A549 (cell line): ENCODE results near the gene TBC1D23. TPM values are rescaled to one million over a fixed set of nuclear protein-coding genes. Genes with fewer than 3 reads are reported as not detected.
"Not testable (repeated sequence)": the region's sequence is repeated elsewhere in the genome, so short reads cannot be mapped to it uniquely, and the experiment has no call there.

Experiments used
- ATAC-seq, 2 experiments: fragments of 200-7000 bp in 1 of 2; fragments of >200 bp in 1 of 2; cut with Nextera tagmentation in 1 of 2; cut with Tn5 transposase in 1 of 2; 3 replicates each; pipeline versions ENCODE4 v1.8.0 to v1.9.1; 2018 to 2020; ENCODE audit warnings: mild to moderate bottlenecking in 1 of 2, moderate library complexity in 1 of 2
- CTCF ChIA-PET: fragments of 300-600 bp; sonication (Branson Sonifier 250); formaldehyde crosslinking; extraction: SDS; loops from one replicate; lab custom pipeline; 2021; ENCODE audit warnings: antibody characterized with exemption, inconsistent platforms; lab: Yijun Ruan, JAX
- POLR2A ChIA-PET: fragments of 350-600 bp; formaldehyde crosslinking; extraction: SDS; loops from one replicate; lab custom pipeline; 2021; ENCODE audit warnings: antibody characterized with exemption, inconsistent platforms; lab: Yijun Ruan, JAX
- DNase-seq, 2 experiments: peaks; one replicate each; pipeline versions ENCODE4 v3.0.0 to v3.0.0-alpha.2; 2011 to 2016; ENCODE audit warnings: low read depth in 1 of 2, low spot score in 1 of 2
- FAIRE-seq: peaks from 2 replicates; lab custom pipeline; 2011; peaks lifted over from hg19 to GRCh38; lab: Jason Lieb, UNC
- H3K27ac ChIP-seq, 2 experiments: fragments of >200 bp; sonication (Bioruptor Twin); formaldehyde crosslinking; 3 replicates each; pipeline ENCODE4 v1.5.1; 2016 to 2017
- H3K4me1 ChIP-seq: fragments of >200 bp; sonication (Bioruptor Twin); formaldehyde crosslinking; 3 replicates; pipeline ENCODE4 v1.6.1; 2016
- H3K4me2 ChIP-seq: fragments of >200 bp; sonication (Bioruptor Twin); formaldehyde crosslinking; 3 replicates; pipeline ENCODE4 v1.6.1; 2016
- H3K4me3 ChIP-seq: fragments of >200 bp; sonication (Bioruptor Twin); formaldehyde crosslinking; 3 replicates; pipeline ENCODE4 v1.5.1; 2016
- H3K9me3 ChIP-seq: fragments of >200 bp; sonication (Bioruptor Twin); formaldehyde crosslinking; 3 replicates; pipeline ENCODE4 v1.6.1; 2016
- BCL3 ChIP-seq: fragments of >200 bp; sonication (Bioruptor Twin); formaldehyde crosslinking; IDR thresholded peaks from 3 replicates; pipeline ENCODE4 v1.6.1; 2016
- BHLHE40 ChIP-seq: IDR thresholded peaks from 2 replicates; pipeline ENCODE4 v1.6.1; 2012; ENCODE audit warnings: low read depth, low read length, inconsistent platforms
- CEBPB ChIP-seq, 2 experiments: fragments of >200 bp in 1 of 2; sonication (Bioruptor Twin) in 1 of 2; formaldehyde crosslinking in 1 of 2; IDR thresholded peaks; 2 replicates each; pipeline ENCODE4 v1.6.1; 2012 to 2016
- EHF ChIP-seq: fragments of 250-450 bp; sonication (Bioruptor Pico); IDR thresholded peaks from 2 replicates; pipeline ENCODE4 v1.5.0; 2020; ENCODE audit warnings: mild to moderate bottlenecking
- EHMT2 ChIP-seq: fragments of 200-600 bp; sonication (generic); IDR thresholded peaks from 2 replicates; pipeline ENCODE4 v1.6.1; 2016; ENCODE audit warnings: antibody characterized with exemption, low read depth, mild to moderate bottlenecking, moderate library complexity
- ESRRA ChIP-seq: fragments of 150-350 bp; IDR thresholded peaks from 2 replicates; pipeline ENCODE4 v1.6.1; 2014; ENCODE audit warnings: mild to moderate bottlenecking, low read length, borderline replicate concordance
- FOSL2 ChIP-seq, 2 experiments: fragments of 450-650 bp in 1 of 2; fragments of >200 bp in 1 of 2; sonication (Bioruptor Twin) in 1 of 2; formaldehyde crosslinking; IDR thresholded peaks; 2 replicates each; pipeline versions ENCODE4 v1.5.0 to v1.6.1; 2016 to 2020; ENCODE audit warnings: mild to moderate bottlenecking in 1 of 2, moderate library complexity in 1 of 2
- FOXS1 ChIP-seq: fragments of 250-450 bp; sonication (Bioruptor Pico); IDR thresholded peaks from 2 replicates; pipeline ENCODE4 v1.5.0; 2020; ENCODE audit warnings: mild to moderate bottlenecking, moderate library complexity
- GATA3 ChIP-seq: IDR thresholded peaks from 2 replicates; pipeline ENCODE4 v1.6.1; 2012; ENCODE audit warnings: borderline replicate concordance
- HDAC2 ChIP-seq: fragments of 200-600 bp; sonication (generic); IDR thresholded peaks from 2 replicates; pipeline ENCODE4 v1.6.1; 2016
- HES2 ChIP-seq: fragments of >200 bp; sonication (Bioruptor Twin); formaldehyde crosslinking; IDR thresholded peaks from 2 replicates; pipeline ENCODE4 v1.6.1; 2016
- HOXB13 ChIP-seq: fragments of 250-450 bp; sonication (Bioruptor Pico); IDR thresholded peaks from 2 replicates; pipeline ENCODE4 v1.5.0; 2020; ENCODE audit warnings: low read depth, mild to moderate bottlenecking, moderate library complexity
- HOXB5 ChIP-seq: fragments of 250-450 bp; sonication (Bioruptor Pico); IDR thresholded peaks from 2 replicates; pipeline ENCODE4 v1.5.0; 2020; ENCODE audit warnings: mild to moderate bottlenecking, moderate library complexity
- JUN ChIP-seq, 2 experiments: fragments of >200 bp; sonication (Bioruptor Twin); formaldehyde crosslinking; IDR thresholded peaks; 2 replicates in 1 of 2; 3 replicates in 1 of 2; pipeline ENCODE4 v1.6.1; 2016 to 2017
- KDM1A ChIP-seq: fragments of 200-600 bp; sonication (generic); IDR thresholded peaks from 2 replicates; pipeline ENCODE4 v1.6.1; 2016; ENCODE audit warnings: low read depth, mild to moderate bottlenecking
- NR3C1 ChIP-seq: fragments of >200 bp; sonication (Bioruptor Twin); formaldehyde crosslinking; IDR thresholded peaks from 3 replicates; pipeline ENCODE4 v1.6.1; 2017
- POLR2A ChIP-seq: IDR thresholded peaks from 2 replicates; pipeline ENCODE4 v1.6.1; 2012; ENCODE audit warnings: mild to moderate bottlenecking, low read length
- SMC3 ChIP-seq: fragments of >200 bp; sonication (Bioruptor Twin); formaldehyde crosslinking; IDR thresholded peaks from 3 replicates; pipeline ENCODE4 v1.6.1; 2018; ENCODE audit warnings: inconsistent platforms
- TFCP2L1 ChIP-seq: fragments of 250-450 bp; sonication (Bioruptor Pico); IDR thresholded peaks from 2 replicates; pipeline ENCODE4 v1.5.0; 2021; ENCODE audit warnings: mild to moderate bottlenecking
- TP53 ChIP-seq: fragments of 250-450 bp; sonication (Bioruptor Pico); IDR thresholded peaks from 2 replicates; pipeline ENCODE4 v1.5.0; 2021; ENCODE audit warnings: mild to moderate bottlenecking, moderate library complexity
- ZC3H11A ChIP-seq: fragments of 450-650 bp; IDR thresholded peaks from 2 replicates; pipeline ENCODE4 v1.6.1; 2014; ENCODE audit warnings: antibody characterized with exemption, mild to moderate bottlenecking
- ZFP36 ChIP-seq: fragments of 450-650 bp; IDR thresholded peaks from 2 replicates; pipeline ENCODE4 v1.6.1; 2014; ENCODE audit warnings: borderline replicate concordance; ENCODE audit not compliant: partially characterized antibody
- WGBS: methylation state at CpG from one replicate; pipeline ENCODE4 v1.1.6; 2017; ENCODE audit errors: missing lambda C conversion rate; 5-methylcytosine and 5-hydroxymethylcytosine counted together
- polyA plus RNA-seq, 4 experiments: library from polyadenylated mRNA; depleted of rRNA in 3 of 4; stranded (reverse); fragments of >200 nt; fragmentation: RNase III in 1 of 4; extraction: RNeasy Plus Mini Kit Qiagen cat#74134 plus additional on column Dnase treatment in 1 of 4; gene quantifications; 2 replicates in 3 of 4; 3 replicates in 1 of 4; pipeline ENCODE4 v1.2.3, GENCODE V29; 2011 to 2017

Gene TBC1D23
- polyA plus RNA-seq, 2 of the 4 experiments (the other 2 are of a cell fraction) = 14.5 to 29.4 TPM

GRCh38 chr3:100261485-100261903, 702 bp downstream of the TBC1D23 start:
- no peak for FAIRE-seq
- no peak for DNase-seq
- 9% methylated on average over 11 of the region's 11 CpGs for WGBS
- Histone ChIP-seq H3K4me2 (peak overlapping the region; percentile 88), H3K4me3 (peak overlapping the region; percentile 88), H3K27ac (peak overlapping the region; percentile 91 to 94), H3K4me1 (peaks cover 10% of the 10 kb centered on the region; the same call in 2 of the 3 replicates), H3K9me3 (no peaks in the 10 kb centered on the region)
- ChIA-PET CTCF (interaction anchor here (2.2 to 2.9 kb wide), 3 partner anchors 418 to 438 kb away, joined by 8 to 13 read pairs (median 12); no protein-coding TSS in a partner anchor), POLR2A (no interaction called here)
- TF ChIP-seq ESRRA (no peak), BHLHE40 (no peak), FOSL2 (IDR thresholded peaks at IDR 0.05) (no peak), FOSL2 (CRISPR knock-in tag; IDR thresholded peaks at IDR 0.05) (no peak), HOXB5 (CRISPR knock-in tag) (no peak), HOXB13 (CRISPR knock-in tag) (no peak), KDM1A (no peak)
- no peak for ATAC-seq

- CTCF ChIA-PET = interaction anchor here (0.6 to 3.5 kb wide), 2 partner anchors 9 to 431 kb away, joined by 5 to 11 read pairs; no protein-coding TSS in a partner anchor
- not testable (repeated sequence) for H3K4me2 ChIP-seq
Measured at GRCh38 chr3:100262925-100263324, 2.1 kb downstream of the TBC1D23 start.

DNA sequence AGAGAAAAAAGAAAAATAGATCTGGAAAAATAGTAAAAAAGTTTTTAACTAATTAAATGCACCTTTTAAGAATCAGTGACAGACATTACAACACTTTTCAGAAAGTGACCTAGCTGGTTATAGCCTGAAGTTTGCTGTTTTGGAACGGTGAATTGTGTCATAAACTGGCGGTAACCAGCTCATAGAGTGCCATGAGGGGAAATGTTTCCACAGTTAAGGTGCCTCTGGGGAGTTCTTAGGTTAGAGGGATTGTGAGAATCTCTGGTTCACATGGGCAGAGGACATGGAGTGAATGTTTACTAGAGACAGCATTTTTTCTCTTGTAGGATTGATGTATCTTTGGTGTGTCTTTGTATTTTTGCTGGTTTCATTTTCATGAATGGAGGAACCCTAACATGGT, 2.8 kb downstream of the TBC1D23 start:
- no peaks in the 10 kb centered on the region for H3K9me3 ChIP-seq
- no peak overlapping the region for H3K4me3 ChIP-seq
- no peak for ATAC-seq
- no peak overlapping the region for H3K27ac ChIP-seq
- peaks cover 10% of the 10 kb centered on the region; the same call in 2 of the 3 replicates for H3K4me1 ChIP-seq
- ChIA-PET POLR2A (no interaction called here), CTCF (interaction anchor here (0.6 to 3.5 kb wide), 3 partner anchors 9 to 432 kb away, joined by 4 to 11 read pairs (median 5); no protein-coding TSS in a partner anchor)
- WGBS = 88% methylated on average over 2 of the region's 2 CpGs
- no peak for FAIRE-seq
- no peak for TF ChIP-seq NR3C1
- TF ChIP-seq TP53 (CRISPR knock-in tag) = no peak
- no peak for TF ChIP-seq TFCP2L1 (CRISPR knock-in tag)
- no peak for TF ChIP-seq JUN (IDR thresholded peaks at IDR 0.05)
- TF ChIP-seq ZFP36 = no peak
- TF ChIP-seq ZC3H11A = no peak
- no peak for TF ChIP-seq HDAC2
- TF ChIP-seq EHMT2 = no peak
- no peak for TF ChIP-seq GATA3
- no peak for TF ChIP-seq CEBPB (IDR thresholded peaks at IDR 0.05)
- no peak for TF ChIP-seq HES2
- TF ChIP-seq BCL3 = no peak
- TF ChIP-seq POLR2A = no peak
- TF ChIP-seq SMC3 = no peak
- no peak for TF ChIP-seq FOXS1 (CRISPR knock-in tag)
- no peak for TF ChIP-seq EHF (CRISPR knock-in tag)
- TF ChIP-seq KDM1A = no peak
- no peak for DNase-seq
- no peak overlapping the region for H3K4me2 ChIP-seq

More at GRCh38 chr3:100262925-100263324, 2.1 kb downstream of the TBC1D23 start:
- POLR2A ChIA-PET, ATAC-seq, H3K4me3 ChIP-seq, H3K9me3 ChIP-seq, DNase-seq, FAIRE-seq, H3K27ac ChIP-seq: not testable (repeated sequence)
- peaks cover 10% of the 10 kb centered on the region; the same call in 2 of the 3 replicates for H3K4me1 ChIP-seq
- WGBS = 90% methylated on average over 11 of the region's 11 CpGs
